CD4-positive, alpha-beta T cell treated with Interleukin-21 for 1 hour (primary cell): ENCODE measurements around the gene NR3C2.
"Not testable (repeated sequence)": the region's sequence is repeated elsewhere in the genome, so short reads cannot be mapped to it uniquely, and the experiment has no call there.

Source experiments
- DNase-seq: peaks from one replicate; pipeline ENCODE4 v3.0.0-alpha.2; 2020

NR3C2 gene

GRCh38 chr4:148154769-148155168 lies 287.4 kb downstream of the NR3C2 start:
- no peak for DNase-seq

DNA sequence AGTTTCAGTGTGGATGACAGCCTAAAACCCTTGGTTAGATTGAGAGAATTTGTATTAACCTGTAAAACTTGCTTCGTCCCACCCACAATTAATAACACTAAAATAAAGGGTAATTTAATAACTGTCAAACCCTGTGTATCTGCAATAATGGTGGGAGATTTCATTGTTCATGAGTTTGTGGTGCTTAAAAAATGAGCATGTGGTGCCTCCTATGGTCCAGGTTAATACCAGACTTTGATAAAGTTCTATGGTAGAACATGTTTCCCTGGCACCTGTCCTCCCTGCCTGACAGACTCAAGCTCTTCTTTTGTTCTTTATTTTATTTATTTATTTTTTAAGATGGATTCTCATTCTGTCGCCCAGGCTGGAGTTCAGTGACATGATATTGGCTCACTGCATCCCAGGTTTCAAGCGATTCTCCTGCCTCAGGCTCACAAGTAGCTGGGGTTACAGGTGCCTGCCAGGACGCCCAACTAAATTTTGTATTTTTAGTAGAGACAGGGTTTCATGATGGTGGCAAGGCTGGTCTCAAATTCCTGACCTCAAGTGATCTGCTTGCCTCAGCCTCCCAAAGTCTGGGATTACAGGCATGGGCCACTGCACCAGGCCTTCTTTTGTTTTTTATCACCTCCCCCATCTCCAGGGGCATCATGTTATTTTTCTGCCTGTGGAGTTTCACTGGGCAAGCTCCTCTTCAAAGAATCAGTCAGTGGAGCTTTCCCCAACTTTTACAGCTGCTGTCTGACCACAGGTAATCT lies 289.2 kb downstream of the NR3C2 start:
- DNase-seq = no peak

DNA sequence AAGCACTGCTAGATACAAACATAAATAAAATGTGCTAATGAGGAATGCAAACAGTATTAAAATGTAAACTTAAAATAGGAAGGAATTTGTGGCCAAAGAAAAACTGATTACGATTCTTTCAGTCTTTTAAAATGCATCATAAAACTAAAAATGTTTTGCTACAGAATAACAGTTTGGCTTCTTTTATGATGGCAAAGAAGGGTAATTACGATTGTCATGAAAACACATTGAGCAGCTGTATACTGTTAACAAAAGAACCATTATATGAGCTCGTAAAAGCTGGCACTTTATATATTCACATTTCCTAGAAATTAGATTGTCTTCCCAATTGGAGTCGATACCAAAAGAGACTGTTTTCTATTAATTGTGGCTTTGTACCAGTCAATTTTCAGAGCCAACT lies 290.4 kb downstream of the NR3C2 start:
- no peak for DNase-seq

GRCh38 chr4:148145475-148145874 lies 296.7 kb downstream of the NR3C2 start:
- DNase-seq = no peak

DNA sequence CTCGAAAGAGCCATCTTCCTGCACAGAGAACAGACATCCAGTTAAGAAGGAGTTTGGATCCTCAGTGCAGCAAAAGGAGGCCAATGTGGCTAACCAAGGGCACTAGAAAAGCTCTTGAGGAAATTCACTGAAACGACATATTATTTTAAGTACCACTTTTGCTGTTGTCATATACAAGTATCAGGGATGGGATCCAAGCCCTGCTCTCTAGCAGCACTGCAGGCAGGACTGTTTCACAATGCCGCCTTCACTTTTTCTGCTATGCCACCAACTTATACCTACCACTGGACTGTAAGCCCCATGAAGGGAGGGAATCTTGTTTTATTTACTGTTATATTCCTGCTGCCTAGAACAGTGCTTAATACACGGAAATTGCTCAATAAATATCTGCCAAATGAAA lies 299.0 kb downstream of the NR3C2 start:
- DNase-seq = no peak

DNA sequence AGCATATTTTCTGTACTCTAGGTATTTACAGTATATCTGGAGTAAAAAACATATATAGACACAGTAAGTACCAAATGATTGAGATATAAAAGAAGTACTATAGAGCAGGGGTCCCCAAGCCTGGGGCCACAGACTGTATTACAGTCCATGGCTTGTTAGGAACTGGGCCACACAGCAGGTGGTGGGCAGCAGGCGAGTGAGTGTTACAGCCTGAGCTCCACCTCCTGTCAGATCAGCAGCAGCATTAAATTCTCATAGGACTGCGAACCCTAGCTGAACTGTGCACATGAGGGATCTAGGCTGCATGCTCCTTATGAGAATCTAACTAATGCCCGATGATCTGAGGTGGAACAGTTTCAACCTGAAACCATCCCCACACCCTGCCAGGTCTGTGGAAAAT lies 300.7 kb downstream of the NR3C2 start:
- DNase-seq = no peak

DNA sequence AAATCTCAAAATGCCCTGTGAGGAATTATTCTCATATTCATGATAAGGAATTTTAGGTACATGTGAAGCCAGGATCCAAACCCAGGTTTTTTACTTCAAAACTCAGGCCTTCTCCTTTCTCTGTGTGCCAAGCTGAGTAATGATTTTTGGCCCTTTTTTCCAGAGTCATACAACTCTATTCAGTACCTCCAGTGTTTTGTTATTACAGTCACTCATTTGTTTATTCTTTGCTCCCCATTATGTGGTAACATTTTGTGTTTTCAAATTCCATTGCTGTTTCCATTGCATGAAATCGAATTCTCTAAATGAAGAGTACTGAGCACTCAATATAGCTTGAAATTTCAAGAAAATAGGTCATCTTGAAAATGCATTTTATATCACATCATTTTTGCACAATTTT lies 315.4 kb downstream of the NR3C2 start:
- no peak for DNase-seq

GRCh38 chr4:148124512-148124911 lies 317.7 kb downstream of the NR3C2 start:
- no peak for DNase-seq

DNA sequence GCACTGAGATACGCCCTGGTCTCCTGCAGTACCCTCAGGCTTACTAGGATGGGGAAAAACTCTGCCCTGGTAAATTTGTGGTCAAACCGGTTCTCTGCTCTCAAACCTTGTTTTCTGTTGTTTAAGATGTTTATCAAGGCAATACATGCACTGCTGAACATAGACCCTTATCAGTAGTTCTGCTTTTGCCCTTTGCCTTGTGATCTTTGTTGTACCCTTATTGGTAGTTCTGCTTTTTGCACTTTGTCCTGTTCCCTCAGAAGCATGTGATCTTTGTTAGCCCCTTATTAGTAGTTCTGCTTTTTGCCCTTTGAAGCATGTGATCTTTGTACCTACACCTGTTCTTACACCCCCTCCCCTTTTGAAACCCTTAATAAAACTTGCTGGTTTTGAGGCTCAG lies 319.1 kb downstream of the NR3C2 start:
- not testable (repeated sequence) for DNase-seq

GRCh38 chr4:148120216-148120615 lies 322.0 kb downstream of the NR3C2 start:
- no peak for DNase-seq

GRCh38 chr4:148118633-148119032 lies 323.6 kb downstream of the NR3C2 start:
- no peak for DNase-seq

GRCh38 chr4:148118179-148118578 lies 324.0 kb downstream of the NR3C2 start:
- no peak for DNase-seq

- DNase-seq = no peak
Measured at GRCh38 chr4:148116969-148117368, 325.2 kb downstream of the NR3C2 start.

DNA sequence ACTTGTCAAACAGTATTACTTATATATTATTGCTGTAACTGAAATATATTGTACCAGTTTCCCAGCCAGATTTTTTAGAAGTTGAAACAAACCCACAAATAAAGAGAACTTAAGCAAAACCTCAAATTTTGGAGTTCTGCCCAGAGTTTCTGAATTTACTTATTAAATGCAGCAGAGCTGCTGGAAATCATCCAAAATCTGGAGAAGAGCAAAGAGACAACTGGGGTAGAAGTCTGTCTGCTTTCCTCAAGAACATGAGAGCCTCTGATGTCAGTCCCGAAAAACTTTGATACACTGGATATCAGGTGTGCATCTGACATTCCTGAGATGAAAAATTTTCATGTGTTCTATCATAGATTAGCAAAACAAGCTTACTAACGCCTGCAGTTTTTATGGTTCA lies 325.9 kb downstream of the NR3C2 start:
- DNase-seq = no peak

DNA sequence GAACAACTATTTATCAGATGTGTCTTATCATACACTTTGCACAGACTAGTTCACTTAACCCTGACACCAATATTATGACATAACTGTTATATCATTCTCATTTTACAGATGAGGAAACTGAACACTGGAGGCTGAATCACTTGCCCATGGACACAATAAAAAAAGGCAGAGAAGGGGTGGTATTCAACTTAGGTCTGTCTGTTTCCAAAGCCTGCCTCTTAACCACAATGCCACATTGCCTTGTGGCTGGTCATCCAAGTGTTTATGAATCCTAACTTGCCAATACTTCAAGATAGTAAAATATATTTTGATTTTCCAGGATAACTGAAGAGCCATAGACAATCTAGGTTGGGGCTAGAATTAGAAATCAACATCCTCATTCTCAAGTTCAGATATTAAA lies 327.8 kb downstream of the NR3C2 start:
- DNase-seq = no peak

- no peak for DNase-seq
Measured at GRCh38 chr4:148112231-148112982, 329.8 kb downstream of the NR3C2 start.

- no peak for DNase-seq
Measured at GRCh38 chr4:148110169-148110568, 332.0 kb downstream of the NR3C2 start.

DNA sequence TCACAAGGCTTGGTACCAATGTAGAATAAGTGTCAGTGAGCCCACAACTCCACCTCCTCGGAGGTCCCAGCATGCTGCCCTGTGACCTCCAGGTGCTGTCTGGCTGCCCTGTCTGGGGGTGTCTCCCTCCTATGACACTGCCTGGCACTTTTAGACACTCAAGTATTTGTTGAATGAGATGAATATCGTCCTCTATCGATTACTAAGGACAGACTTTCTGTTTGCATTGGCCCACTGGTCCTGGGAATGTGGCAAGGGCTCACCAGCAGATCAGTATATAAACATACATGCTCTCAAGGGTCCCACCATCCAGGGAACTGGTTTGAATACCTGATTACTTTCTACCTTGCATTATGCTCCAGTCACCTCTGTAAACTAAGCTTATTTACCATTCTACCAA lies 333.0 kb downstream of the NR3C2 start:
- DNase-seq = no peak

GRCh38 chr4:148108766-148109165 lies 333.4 kb downstream of the NR3C2 start:
- DNase-seq = no peak

GRCh38 chr4:148103597-148104355 lies 338.4 kb downstream of the NR3C2 start:
- DNase-seq = no peak

- no peak for DNase-seq
Measured at GRCh38 chr4:148101790-148102189, 340.4 kb downstream of the NR3C2 start.

GRCh38 chr4:148101235-148101634 lies 341.0 kb downstream of the NR3C2 start:
- DNase-seq = no peak

- DNase-seq = no peak
Measured at GRCh38 chr4:148097801-148098200, 344.4 kb downstream of the NR3C2 start.
